K562 (cell line): ENCODE data around the gene ERO1B. TPM values are rescaled to one million over a fixed set of nuclear protein-coding genes. Genes with fewer than 3 reads are reported as not detected.

Source experiments
- ELF2 ChIP-seq: fragments of 250-450 bp; sonication (Bioruptor Pico); IDR thresholded peaks from 2 replicates; pipeline ENCODE4 v1.5.0; 2021; ENCODE audit warnings: mild to moderate bottlenecking
- NCOA4 ChIP-seq: fragments of 450-650 bp; IDR thresholded peaks from 2 replicates; pipeline ENCODE4 v1.6.1; 2018; ENCODE audit warnings: mild to moderate bottlenecking; ENCODE audit not compliant: partially characterized antibody
- NELFE ChIP-seq: IDR thresholded peaks from 2 replicates; pipeline ENCODE4 v1.6.1; 2011; ENCODE audit warnings: mild to moderate bottlenecking; ENCODE audit not compliant: insufficient read depth, insufficient read length
- RAD51 ChIP-seq: fragments of 450-650 bp; IDR thresholded peaks from 2 replicates; pipeline ENCODE4 v1.7.1; 2016; ENCODE audit warnings: low read depth, mild to moderate bottlenecking, borderline replicate concordance
- THAP12 ChIP-seq: fragments of 250-450 bp; sonication (Bioruptor Pico); IDR thresholded peaks from 2 replicates; pipeline ENCODE4 v1.9.0; 2021; ENCODE audit warnings: mild to moderate bottlenecking, inconsistent platforms
- ZNF3 ChIP-seq: fragments of 250-450 bp; sonication (Bioruptor Pico); IDR thresholded peaks from 2 replicates; pipeline ENCODE4 v1.5.0; 2021; ENCODE audit warnings: mild to moderate bottlenecking, moderate library complexity
- ZNF407 ChIP-seq: fragments of 450-650 bp; IDR thresholded peaks from 2 replicates; pipeline ENCODE4 v1.6.1; 2016; ENCODE audit warnings: low read depth
- polyA plus RNA-seq, 8 experiments: library from polyadenylated mRNA; depleted of rRNA in 4 of 8; stranded (reverse) in 5 of 8; unstranded in 3 of 8; fragments of >200 nt; fragmentation: Nextera tagmentation in 2 of 8; fragmentation: Illumina TruSeq in 1 of 8; extraction: Ambion mirVana in 2 of 8; extraction: Trizol in 1 of 8; gene quantifications; 2 replicates each; pipeline versions ENCODE4 v1.2.1 to v1.2.3, GENCODE V29; 2011 to 2014; ENCODE audit warnings: inconsistent platforms in 1 of 8, missing spikeins in 1 of 8
- total RNA-seq, 7 experiments: library from RNA; depleted of rRNA in 6 of 7; stranded (reverse); fragments of >200 nt in 6 of 7; fragmentation: Illumina TruSeq in 2 of 7; extraction: Trizol in 2 of 7; gene quantifications; 2 replicates each; pipeline versions ENCODE4 v1.2.1 to v1.2.3, GENCODE V29; 2011 to 2021; ENCODE audit warnings: low replicate concordance in 1 of 7

Gene ERO1B
- total and polyA plus RNA-seq, 9 of the 15 experiments (the other 6 are each of a cell fraction or from before 2014, with no cell fraction given) = 0.59 to 6.4 (median 4.2) TPM

GRCh38 chr1:236201786-236202185, 80.0 kb downstream of the ERO1B start (continued):
- no peak for TF ChIP-seq ZNF407
- TF ChIP-seq ELF2 (CRISPR knock-in tag) = no peak
- no peak for TF ChIP-seq ZNF3 (CRISPR knock-in tag)
- no peak for TF ChIP-seq RAD51
- no peak for TF ChIP-seq NELFE
- no peak for TF ChIP-seq NCOA4
- TF ChIP-seq THAP12 = no peak
